Measurements from ENCODE around the gene C6orf15. TPM values are rescaled to one million over a fixed set of nuclear protein-coding genes. Genes with fewer than 3 reads are reported as not detected.
A peak's percentile ranks its signal among the peaks of the same experiment; 100 is the strongest.

C6orf15 gene
- total RNA-seq, 4 donors from 2014 or later = not detected

DNA sequence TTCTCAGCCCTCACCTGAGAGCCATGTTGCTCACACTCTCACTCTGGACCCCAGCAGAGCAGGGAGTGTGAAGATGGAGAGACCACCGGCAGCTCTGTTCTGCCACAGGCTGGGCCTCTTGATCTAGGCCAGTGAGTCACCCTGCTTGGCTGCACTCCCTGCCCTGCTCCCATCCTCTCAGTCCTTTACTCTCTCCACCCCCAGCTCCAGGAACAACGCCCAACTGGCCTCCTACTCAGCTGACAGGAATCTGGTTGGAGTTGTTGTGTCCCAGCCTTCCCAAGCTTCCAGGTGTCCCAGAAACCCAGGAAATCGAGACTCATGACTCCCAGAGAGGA is 2.1 kb upstream of the C6orf15 start, which contains the start of gene PSORS1C1:
Gene PSORS1C1, plus strand, starts transcription at position 260 of the 338 bp plus-strand sequence. CDS start 14,833 bp downstream, outside the sequence.
- intact Hi-C loops (cut with DNase I; ENCODE audit: low total_unique reads) = no loop called here
- in situ Hi-C loops (cut with MboI; ENCODE audit: low sequenced_read_pairs in 4 of 4) = no loop called here
- ATAC-seq (peak; percentile 85 to 94), DNase-seq (peak; percentile 80 to 83)
- Histone ChIP-seq H3K4me3 (no peak within 1 kb of the TSS), H3K27me3 (peaks cover 0 to 8% (median 0%) of the 10 kb centered on the region in 3 donors), H3K9me3 (no peaks in the 10 kb centered on the region), H3K36me3 (no peaks in the 10 kb centered on the region), H3K27ac (peak within 1 kb of the TSS in 3 of 4 donors; percentile 31 to 72 (median 45)), H3K4me1 (peaks cover 0 to 11% of the 10 kb centered on the region in 2 donors)
- TF ChIP-seq, protein P1, sequence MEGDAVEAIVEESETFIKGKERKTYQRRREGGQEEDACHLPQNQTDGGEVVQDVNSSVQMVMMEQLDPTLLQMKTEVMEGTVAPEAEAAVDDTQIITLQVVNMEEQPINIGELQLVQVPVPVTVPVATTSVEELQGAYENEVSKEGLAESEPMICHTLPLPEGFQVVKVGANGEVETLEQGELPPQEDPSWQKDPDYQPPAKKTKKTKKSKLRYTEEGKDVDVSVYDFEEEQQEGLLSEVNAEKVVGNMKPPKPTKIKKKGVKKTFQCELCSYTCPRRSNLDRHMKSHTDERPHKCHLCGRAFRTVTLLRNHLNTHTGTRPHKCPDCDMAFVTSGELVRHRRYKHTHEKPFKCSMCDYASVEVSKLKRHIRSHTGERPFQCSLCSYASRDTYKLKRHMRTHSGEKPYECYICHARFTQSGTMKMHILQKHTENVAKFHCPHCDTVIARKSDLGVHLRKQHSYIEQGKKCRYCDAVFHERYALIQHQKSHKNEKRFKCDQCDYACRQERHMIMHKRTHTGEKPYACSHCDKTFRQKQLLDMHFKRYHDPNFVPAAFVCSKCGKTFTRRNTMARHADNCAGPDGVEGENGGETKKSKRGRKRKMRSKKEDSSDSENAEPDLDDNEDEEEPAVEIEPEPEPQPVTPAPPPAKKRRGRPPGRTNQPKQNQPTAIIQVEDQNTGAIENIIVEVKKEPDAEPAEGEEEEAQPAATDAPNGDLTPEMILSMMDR (IDR thresholded peaks at IDR 0.05 in 4 of 5, conservative IDR thresholded peaks at IDR 0.05 in 1 of 5) = no peak
- TF ChIP-seq POLR2A (IDR thresholded peaks at IDR 0.05) = no peak

DNA sequence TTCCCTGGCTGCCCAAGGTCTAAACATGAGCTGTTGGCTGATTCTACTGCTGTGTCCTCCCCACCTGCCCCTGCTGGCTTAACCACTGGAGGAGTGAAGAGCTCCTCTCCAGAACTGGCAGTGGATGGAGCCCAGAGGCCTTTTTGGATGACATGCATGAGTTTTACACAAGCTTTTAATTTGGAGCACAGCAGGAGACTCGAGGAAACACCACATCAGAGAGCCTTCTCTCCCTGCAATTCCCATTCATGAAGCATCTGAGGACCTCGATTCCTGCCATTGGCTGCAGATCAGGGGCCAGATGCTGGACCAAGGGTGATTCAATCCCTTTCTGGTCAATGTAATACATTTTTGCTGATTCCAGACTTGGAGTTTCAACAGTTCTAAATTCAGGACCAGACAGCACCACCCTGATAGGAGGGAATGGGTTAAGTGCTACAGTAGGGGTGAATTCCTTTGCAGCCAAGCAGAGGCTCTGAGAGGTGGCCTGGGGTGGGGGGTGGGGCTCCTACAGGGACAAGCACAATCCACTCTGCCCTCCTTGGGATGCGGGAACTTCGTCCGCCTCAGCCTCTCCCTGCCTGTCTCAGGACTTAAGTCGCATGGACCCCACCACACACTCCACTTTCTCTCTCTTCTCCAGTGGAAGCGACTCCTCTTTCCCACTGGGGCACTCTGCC is 1.6 kb upstream of the C6orf15 start:
- ATAC-seq (peak; percentile 12 to 14), DNase-seq (no peak)
- no peaks in the 10 kb centered on the region for H3K9me3 ChIP-seq
- peak overlapping the region in 3 of 4 donors; percentile 31 to 72 (median 45) for H3K27ac ChIP-seq
- in situ Hi-C loops (cut with MboI; ENCODE audit: low sequenced_read_pairs in 4 of 4) = no loop called here
- intact Hi-C loops (cut with DNase I; ENCODE audit: low total_unique reads) = no loop called here
- peaks cover 0 to 8% (median 0%) of the 10 kb centered on the region in 3 donors for H3K27me3 ChIP-seq
- no peak for TF ChIP-seq POLR2A (IDR thresholded peaks at IDR 0.05)
- TF ChIP-seq, protein P1 (IDR thresholded peaks at IDR 0.05 in 4 of 5, conservative IDR thresholded peaks at IDR 0.05 in 1 of 5) = no peak
- no peak overlapping the region for H3K4me3 ChIP-seq
- H3K36me3 ChIP-seq = no peaks in the 10 kb centered on the region
- peaks cover 0 to 11% of the 10 kb centered on the region in 2 donors for H3K4me1 ChIP-seq

DNA sequence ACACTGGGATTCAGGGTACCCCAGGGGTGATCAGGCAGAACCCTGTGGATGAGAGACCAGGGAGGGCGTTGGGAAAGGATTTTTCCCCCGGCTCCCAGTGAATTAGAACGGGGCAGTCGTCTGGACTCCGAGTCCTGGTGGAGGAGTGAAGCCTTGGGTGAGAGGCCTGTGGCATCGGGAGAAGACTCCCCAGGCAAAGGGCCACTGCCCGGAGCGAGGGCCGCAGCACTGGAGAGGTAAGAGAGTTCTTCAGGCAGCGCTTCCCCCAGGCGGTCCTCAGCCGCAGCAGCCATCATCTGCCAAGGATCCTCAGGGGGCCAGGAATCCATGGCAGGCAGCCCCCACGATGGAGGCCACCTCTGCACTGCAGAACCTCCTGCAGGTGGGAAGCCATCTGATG is 663 bp downstream of the C6orf15 start:
- no peak for DNase-seq
- no peak overlapping the region for H3K27ac ChIP-seq
- H3K36me3 ChIP-seq = no peaks in the 10 kb centered on the region
- no peak for TF ChIP-seq POLR2A (IDR thresholded peaks at IDR 0.05)
- TF ChIP-seq, protein P1 (IDR thresholded peaks at IDR 0.05 in 4 of 5, conservative IDR thresholded peaks at IDR 0.05 in 1 of 5) = no peak
- in situ Hi-C loops (cut with MboI; ENCODE audit: low sequenced_read_pairs in 4 of 4) = no loop called here
- H3K27me3 ChIP-seq = peaks cover 0 to 8% (median 0%) of the 10 kb centered on the region in 3 donors
- peaks cover 0 to 11% of the 10 kb centered on the region in 2 donors for H3K4me1 ChIP-seq
- no peaks in the 10 kb centered on the region for H3K9me3 ChIP-seq
- intact Hi-C loops (cut with DNase I; ENCODE audit: low total_unique reads) = no loop called here
- ATAC-seq = no peak
- no peak overlapping the region for H3K4me3 ChIP-seq

DNA sequence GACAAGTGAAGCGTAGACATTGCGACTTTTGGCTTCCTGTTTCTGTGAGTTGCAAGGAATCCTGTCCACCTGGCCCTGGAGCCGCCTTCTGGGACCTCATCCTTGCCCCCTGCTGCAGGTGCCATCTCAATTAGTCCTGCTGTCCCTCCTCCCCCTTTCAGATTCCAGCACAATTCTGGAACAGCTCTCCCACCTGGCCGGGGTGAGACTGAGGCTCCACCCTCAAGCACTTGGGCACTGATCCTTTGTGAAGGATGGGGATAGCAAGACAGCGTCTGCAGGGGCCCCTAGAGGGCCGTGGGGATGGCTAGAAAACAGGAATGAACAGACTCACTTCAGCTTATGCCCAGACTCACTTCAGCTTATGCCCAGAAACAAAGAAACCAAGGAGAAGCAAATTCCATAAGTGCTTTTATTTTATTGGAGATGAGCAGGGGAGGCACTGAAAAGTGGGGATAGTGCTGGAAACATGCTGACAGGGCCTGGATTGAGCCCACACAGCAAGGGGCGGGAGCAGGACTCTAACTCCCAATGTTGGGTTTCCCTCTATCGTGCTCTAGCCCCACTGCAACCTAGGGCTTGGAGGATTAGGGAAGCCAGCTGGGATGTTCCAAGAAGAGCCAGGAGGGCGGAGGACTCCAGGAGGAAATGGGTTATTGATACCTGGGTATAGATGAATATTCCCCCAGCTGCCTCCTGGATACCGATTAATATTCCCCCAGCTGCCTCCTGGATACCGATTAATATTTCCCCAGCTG is 1.4 kb downstream of the C6orf15 start:
- no peaks in the 10 kb centered on the region for H3K9me3 ChIP-seq
- no peaks in the 10 kb centered on the region for H3K36me3 ChIP-seq
- H3K27ac ChIP-seq = no peak overlapping the region
- peaks cover 0 to 11% of the 10 kb centered on the region in 2 donors for H3K4me1 ChIP-seq
- ATAC-seq = no peak
- no peak for TF ChIP-seq POLR2A (IDR thresholded peaks at IDR 0.05)
- TF ChIP-seq, protein P1 (IDR thresholded peaks at IDR 0.05 in 4 of 5, conservative IDR thresholded peaks at IDR 0.05 in 1 of 5) = no peak
- in situ Hi-C loops (cut with MboI; ENCODE audit: low sequenced_read_pairs in 4 of 4) (no loop called here), intact Hi-C loops (cut with DNase I; ENCODE audit: low total_unique reads) (no loop called here)
- H3K4me3 ChIP-seq = no peak overlapping the region
- DNase-seq = no peak
- H3K27me3 ChIP-seq = peaks cover 0 to 8% (median 0%) of the 10 kb centered on the region in 3 donors

Measured in gastrocnemius medialis (tissue), 4 donors.